ENCODE measurements around the gene PKD2L2.
"Not testable (repeated sequence)": the region's sequence is repeated elsewhere in the genome, so short reads cannot be mapped to it uniquely, and the experiment has no call there.

Gene PKD2L2

GRCh38 chr5:137888863-137889759 lies at the start of gene PKD2L2:
PKD2L2 (plus strand) TSS chr5:137889457; CDS start chr5:137889492, 35 bp downstream.
- DNase-seq = peak; percentile 20 to 86 (median 72)

DNA sequence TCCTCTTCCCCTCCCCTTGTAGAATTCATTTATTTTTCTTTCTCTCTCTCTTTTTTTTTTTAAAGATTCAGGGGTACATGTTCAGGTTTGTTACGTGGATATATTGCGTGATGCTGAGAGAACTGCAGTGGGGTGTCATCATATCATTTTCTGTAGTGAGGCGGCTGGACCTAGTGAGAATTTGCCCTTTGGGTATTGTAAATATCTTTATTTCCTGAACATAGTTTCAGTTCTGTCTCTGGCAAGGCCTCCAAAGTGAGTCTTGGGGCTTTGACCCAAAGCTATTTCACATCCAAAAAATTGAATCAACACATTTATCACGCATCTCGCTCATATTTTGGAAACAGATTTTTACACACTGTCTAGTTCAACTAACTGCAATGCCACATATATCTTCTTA lies 47.0 kb upstream of the PKD2L2 start:
- DNase-seq = no peak

- DNase-seq = no peak
Observed at GRCh38 chr5:137843676-137844299, 45.5 kb upstream of the PKD2L2 start.

DNA sequence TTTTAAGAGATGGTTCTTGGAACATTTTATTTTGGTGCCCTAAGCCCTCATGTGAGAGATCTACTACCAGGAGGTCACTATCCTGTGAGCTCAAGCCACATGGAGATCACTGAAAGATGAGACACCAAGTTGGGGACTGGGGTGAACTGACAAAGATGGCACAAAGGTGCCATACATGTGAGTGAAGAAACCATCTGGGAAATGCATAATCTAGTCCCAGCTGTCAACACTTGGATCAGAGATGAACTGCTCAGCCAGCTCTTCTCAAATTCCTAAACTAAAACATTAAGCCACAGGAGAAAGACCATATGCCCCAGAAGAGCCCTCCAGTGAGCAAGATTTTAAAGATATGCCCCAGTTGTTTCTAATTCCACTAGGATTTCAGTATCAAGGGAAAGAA lies 43.8 kb upstream of the PKD2L2 start:
- DNase-seq = no peak

DNA sequence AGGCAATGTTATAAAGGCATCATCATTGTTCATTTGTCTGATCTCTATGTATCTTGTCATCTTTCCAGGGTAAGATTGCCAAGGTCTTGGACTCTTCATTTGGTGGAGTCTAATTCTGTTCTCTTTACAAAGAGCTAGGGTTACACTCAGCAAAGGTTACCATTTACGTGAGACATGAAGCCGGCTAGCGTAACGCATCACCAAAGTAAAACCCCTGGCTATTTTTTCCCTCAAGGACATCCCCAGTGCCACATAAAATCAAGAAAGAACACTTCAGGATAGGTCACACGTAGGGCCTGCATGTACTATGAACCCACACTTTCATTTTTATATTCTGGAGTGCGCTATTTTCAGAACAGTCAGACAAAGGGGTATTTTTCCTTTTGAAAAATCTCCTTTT lies 41.6 kb upstream of the PKD2L2 start:
- DNase-seq = no peak

DNA sequence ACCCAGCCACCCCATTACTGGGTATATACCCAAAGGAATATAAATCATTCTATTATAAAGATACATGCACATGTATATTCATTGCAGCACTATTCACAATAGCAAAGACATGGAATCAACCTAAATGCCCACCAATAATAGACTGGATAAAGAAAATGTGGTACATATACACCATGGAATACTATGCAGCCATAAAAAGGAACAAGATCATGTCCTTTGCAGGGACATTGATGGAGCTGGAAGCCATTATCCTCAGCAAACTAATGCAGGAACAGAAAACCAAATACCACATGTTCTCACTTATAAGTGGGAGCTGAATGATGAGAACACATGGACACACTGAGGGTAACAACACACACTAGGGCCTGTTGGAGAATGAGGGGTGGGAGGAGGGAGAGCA lies 36.1 kb upstream of the PKD2L2 start:
- not testable (repeated sequence) for DNase-seq

- no peak for DNase-seq
Observed at GRCh38 chr5:137856201-137856600, 33.1 kb upstream of the PKD2L2 start.

GRCh38 chr5:137856916-137857862 lies 32.1 kb upstream of the PKD2L2 start:
- peak in 1 of 58 donors; percentile 30 for DNase-seq

DNA sequence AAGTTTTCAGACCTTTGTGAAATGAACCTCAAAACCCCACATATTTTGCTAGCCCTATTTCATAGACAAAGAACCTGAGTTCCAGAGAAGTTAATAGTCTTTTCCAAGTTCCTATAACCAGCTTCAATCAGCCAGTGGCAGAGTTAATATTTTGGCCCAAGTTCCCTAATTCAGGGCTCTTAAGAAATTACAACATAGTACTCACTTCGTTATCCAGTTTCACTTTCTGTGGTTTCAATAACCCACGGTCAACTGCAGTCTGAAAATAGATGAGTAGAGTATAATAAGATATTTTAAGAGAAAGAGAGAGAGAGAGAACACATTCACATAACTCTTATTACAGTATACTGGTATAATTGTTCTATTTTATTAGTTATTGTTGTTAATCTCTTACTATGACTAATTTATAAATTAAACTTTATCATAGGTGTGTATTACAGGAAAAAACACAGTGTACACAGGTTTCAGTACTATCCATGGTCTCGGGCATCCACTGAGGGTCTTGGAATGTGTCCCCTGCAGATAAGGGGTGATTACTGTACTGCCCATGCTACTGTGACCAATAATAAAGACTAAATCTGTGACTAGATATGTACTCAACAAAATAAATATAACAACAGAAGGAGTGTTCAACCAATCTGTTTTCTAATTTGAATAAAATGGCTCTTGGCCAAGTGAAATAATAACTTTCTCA lies 30.9 kb upstream of the PKD2L2 start:
- DNase-seq = no peak

DNA sequence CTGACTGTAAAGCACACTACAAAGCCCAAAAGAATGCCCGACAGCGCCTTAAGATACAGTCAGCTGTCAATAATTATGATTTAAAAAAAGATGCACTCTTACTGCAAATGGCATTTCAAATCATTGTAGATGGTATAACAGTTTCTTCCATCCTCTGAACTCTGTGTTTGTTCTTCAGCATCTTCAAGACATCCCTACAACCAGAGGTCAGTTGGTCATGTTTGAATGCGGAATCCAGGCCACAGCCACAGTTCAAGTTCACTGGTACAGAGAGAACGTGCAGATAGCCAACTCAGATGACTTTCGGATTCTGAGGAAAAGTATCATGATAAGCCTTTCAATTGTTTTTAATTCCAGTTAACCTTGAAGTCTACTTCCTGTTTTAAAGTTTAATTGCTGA lies 30.3 kb upstream of the PKD2L2 start:
- peak in 2 of 58 donors; percentile 20 to 23 for DNase-seq

- DNase-seq = no peak
Observed at GRCh38 chr5:137862251-137862650, 27.0 kb upstream of the PKD2L2 start.

GRCh38 chr5:137863653-137864052 lies 25.6 kb upstream of the PKD2L2 start:
- not testable (repeated sequence) for DNase-seq

GRCh38 chr5:137866541-137867388 lies 22.5 kb upstream of the PKD2L2 start:
- DNase-seq = peak in 1 of 58 donors; percentile 42

DNA sequence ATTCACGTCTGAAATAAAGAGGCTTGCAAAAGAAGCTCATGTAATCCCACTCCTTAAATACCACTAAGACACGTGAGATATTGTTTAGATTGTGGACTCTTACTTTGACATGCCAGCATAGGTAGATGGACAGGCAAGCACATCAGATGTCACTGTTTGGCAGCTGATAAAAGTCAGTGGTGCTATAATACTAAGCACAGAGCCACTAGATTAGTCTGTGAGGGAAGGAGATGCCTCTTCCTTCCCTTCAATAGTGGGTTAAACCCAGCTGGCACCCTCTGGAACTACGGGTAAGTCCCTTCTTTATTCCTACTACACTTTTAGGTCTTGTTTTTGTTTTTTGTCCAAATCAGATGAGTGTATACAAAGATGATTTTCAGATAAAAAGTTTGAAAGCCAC lies 21.6 kb upstream of the PKD2L2 start, which contains the start of gene MYOT:
TSS of gene MYOT (plus strand) at position 197 of the 400 bp plus-strand sequence. CDS start 2,792 bp downstream, outside the sequence.
- peak in 1 of 58 donors; percentile 22 for DNase-seq

DNA sequence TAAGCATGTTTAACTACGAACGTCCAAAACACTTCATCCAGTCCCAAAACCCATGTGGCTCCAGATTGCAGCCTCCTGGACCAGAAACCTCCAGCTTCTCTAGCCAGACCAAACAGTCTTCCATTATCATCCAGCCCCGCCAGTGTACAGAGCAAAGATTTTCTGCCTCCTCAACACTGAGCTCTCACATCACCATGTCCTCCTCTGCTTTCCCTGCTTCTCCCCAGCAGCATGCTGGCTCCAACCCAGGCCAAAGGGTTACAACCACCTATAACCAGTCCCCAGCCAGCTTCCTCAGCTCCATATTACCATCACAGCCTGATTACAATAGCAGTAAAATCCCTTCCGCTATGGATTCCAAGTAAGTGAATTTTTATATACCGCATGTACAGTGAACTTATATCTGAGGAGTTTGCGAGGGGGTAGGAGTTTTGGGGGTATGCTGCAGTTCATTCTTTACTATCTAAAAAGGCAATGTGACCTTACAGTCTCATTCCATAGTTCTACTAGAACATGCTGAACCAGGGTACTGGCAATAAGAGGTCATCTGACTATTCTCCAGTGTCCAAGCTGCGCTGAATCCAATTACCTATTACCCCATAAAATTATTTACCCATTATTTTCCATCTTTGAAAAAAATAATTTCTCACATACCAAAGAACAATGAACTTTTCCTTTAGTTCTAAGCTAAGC lies 18.5 kb upstream of the PKD2L2 start:
- no peak for DNase-seq

DNA sequence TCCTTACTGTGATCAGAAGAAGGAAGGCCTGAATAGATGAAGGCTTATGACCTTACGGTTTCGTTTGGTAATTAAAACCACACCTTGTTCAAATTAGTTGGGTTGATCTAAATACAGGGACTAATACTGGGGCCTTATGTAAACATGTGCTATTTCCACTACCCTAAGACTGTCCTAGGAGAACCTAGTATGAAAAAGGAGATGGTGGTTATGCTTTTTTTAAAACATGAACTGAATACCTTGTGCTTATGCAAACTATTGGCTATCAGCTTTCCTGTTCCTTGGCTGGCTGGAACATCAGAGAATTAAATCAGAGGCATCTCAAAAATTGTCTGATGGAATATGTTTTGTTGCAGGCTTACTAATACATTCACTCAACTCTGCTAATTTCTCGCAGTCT lies 17.7 kb upstream of the PKD2L2 start:
- no peak for DNase-seq

GRCh38 chr5:137872466-137872865 lies 16.8 kb upstream of the PKD2L2 start:
- DNase-seq = no peak

DNA sequence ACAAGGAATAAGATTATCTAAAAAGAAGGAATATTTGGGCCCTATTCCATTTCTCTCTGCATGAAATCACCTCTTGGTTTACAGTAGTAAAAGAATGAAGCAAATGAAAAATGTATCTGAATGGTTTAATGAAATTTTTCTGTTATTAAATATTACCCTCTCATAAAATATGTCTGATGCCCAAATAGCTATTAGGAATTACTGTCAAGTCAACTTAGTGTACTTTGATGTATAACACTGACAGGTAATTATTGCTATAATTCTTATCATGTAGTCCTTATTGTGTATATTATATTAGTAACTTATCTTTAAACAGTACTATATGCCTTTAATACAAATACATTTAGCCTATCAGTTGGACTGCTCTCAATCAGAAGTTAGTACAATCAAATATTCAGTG lies 13.2 kb upstream of the PKD2L2 start:
- DNase-seq = no peak

GRCh38 chr5:137880313-137880712 lies 8.9 kb upstream of the PKD2L2 start:
- peak in 12 of 58 donors; percentile 5 to 86 (median 30) for DNase-seq
